ENCODE results near the gene CDC27.
"Not testable (repeated sequence)": the region's sequence is repeated elsewhere in the genome, so short reads cannot be mapped to it uniquely, and the experiment has no call there.

CDC27 gene

GRCh38 chr17:47188876-47189731, at the start of gene CDC27:
Gene CDC27 (minus strand): TSS chr17:47189295. CDS start chr17:47189172, 123 bp downstream.
- peak; percentile 97 for FAIRE-seq
- peak; percentile 95 for DNase-seq (ENCODE audit: extremely low spot score, insufficient read length, low read depth)

- no peak for DNase-seq (ENCODE audit: extremely low spot score, insufficient read length, low read depth)
- no peak for FAIRE-seq
These were observed 49.4 kb upstream of the CDC27 start for GRCh38 chr17:47238321-47239010.

- no peak for FAIRE-seq
- DNase-seq (ENCODE audit: extremely low spot score, insufficient read length, low read depth) = no peak
These were observed 48.7 kb upstream of the CDC27 start for GRCh38 chr17:47237841-47238240.

- no peak for FAIRE-seq
These were observed 46.8 kb upstream of the CDC27 start for GRCh38 chr17:47235923-47236322.

GRCh38 chr17:47235506-47235905, 46.4 kb upstream of the CDC27 start:
- FAIRE-seq (no peak), DNase-seq (ENCODE audit: extremely low spot score, insufficient read length, low read depth) (no peak)

More at GRCh38 chr17:47235923-47236322, 46.8 kb upstream of the CDC27 start:
- no peak for DNase-seq (ENCODE audit: extremely low spot score, insufficient read length, low read depth)

GRCh38 chr17:47232465-47232864, 43.4 kb upstream of the CDC27 start:
- DNase-seq (ENCODE audit: extremely low spot score, insufficient read length, low read depth) (no peak), FAIRE-seq (no peak)

GRCh38 chr17:47231866-47232265, 42.8 kb upstream of the CDC27 start:
- DNase-seq (ENCODE audit: extremely low spot score, insufficient read length, low read depth) (no peak), FAIRE-seq (no peak)

- FAIRE-seq (no peak), DNase-seq (ENCODE audit: extremely low spot score, insufficient read length, low read depth) (no peak)
These were observed 42.2 kb upstream of the CDC27 start for GRCh38 chr17:47231334-47231733.

- no peak for DNase-seq (ENCODE audit: extremely low spot score, insufficient read length, low read depth)
These were observed 41.8 kb upstream of the CDC27 start for GRCh38 chr17:47230864-47231263.

GRCh38 chr17:47229535-47230443, 40.7 kb upstream of the CDC27 start:
- peak; percentile 67 for DNase-seq (ENCODE audit: extremely low spot score, insufficient read length, low read depth)
- FAIRE-seq = peak; percentile 90

More at GRCh38 chr17:47230864-47231263, 41.8 kb upstream of the CDC27 start:
- no peak for FAIRE-seq

- FAIRE-seq (no peak), DNase-seq (ENCODE audit: extremely low spot score, insufficient read length, low read depth) (no peak)
These were observed 38.8 kb upstream of the CDC27 start for GRCh38 chr17:47227862-47228261.

- FAIRE-seq = no peak
- DNase-seq (ENCODE audit: extremely low spot score, insufficient read length, low read depth) = no peak
These were observed 37.0 kb upstream of the CDC27 start for GRCh38 chr17:47225911-47226688.

GRCh38 chr17:47225436-47225858, 36.4 kb upstream of the CDC27 start:
- FAIRE-seq (no peak), DNase-seq (ENCODE audit: extremely low spot score, insufficient read length, low read depth) (no peak)

- FAIRE-seq = no peak
- DNase-seq (ENCODE audit: extremely low spot score, insufficient read length, low read depth) = no peak
These were observed 35.9 kb upstream of the CDC27 start for GRCh38 chr17:47224966-47225365.

GRCh38 chr17:47224077-47224476, 35.0 kb upstream of the CDC27 start:
- not testable (repeated sequence) for DNase-seq (ENCODE audit: extremely low spot score, insufficient read length, low read depth); FAIRE-seq

GRCh38 chr17:47223460-47223859, 34.4 kb upstream of the CDC27 start:
- DNase-seq (ENCODE audit: extremely low spot score, insufficient read length, low read depth) (no peak), FAIRE-seq (no peak)

GRCh38 chr17:47223007-47223406, 33.9 kb upstream of the CDC27 start:
- no peak for DNase-seq (ENCODE audit: extremely low spot score, insufficient read length, low read depth)
- no peak for FAIRE-seq

- DNase-seq (ENCODE audit: extremely low spot score, insufficient read length, low read depth) (no peak), FAIRE-seq (no peak)
These were observed 33.0 kb upstream of the CDC27 start for GRCh38 chr17:47222047-47222446.

GRCh38 chr17:47221154-47221553, 32.1 kb upstream of the CDC27 start:
- DNase-seq (ENCODE audit: extremely low spot score, insufficient read length, low read depth) = no peak
- FAIRE-seq = no peak
